Mucosa of rectum (tissue), 2 donors: ENCODE results near the gene DEPDC4.
"Not testable (repeated sequence)": the region's sequence is repeated elsewhere in the genome, so short reads cannot be mapped to it uniquely, and the experiment has no call there.

Source experiments
- H3K27ac ChIP-seq, 2 donors: one replicate each; pipeline ENCODE4 v1.7.0; 2013; ENCODE audit warnings: inconsistent platforms in 2 of 2, low read depth in 2 of 2, low read length in 2 of 2
- H3K27me3 ChIP-seq, 2 donors: one replicate each; pipeline ENCODE4 v1.7.0; 2013; ENCODE audit warnings: low read length in 2 of 2; ENCODE audit not compliant: control insufficient read depth in 2 of 2, insufficient read depth in 2 of 2
- H3K36me3 ChIP-seq, 2 donors: one replicate each; pipeline ENCODE4 v1.7.0; 2013; ENCODE audit warnings: low read length in 2 of 2; ENCODE audit not compliant: control insufficient read depth in 2 of 2, insufficient read depth in 2 of 2
- H3K4me1 ChIP-seq, 2 donors: one replicate each; pipeline ENCODE4 v1.7.0; 2013; ENCODE audit warnings: low read length in 2 of 2, mild to moderate bottlenecking in 1 of 2; ENCODE audit not compliant: control insufficient read depth in 2 of 2, insufficient read depth in 2 of 2
- H3K4me3 ChIP-seq, 2 donors: one replicate each; pipeline ENCODE4 v1.7.0; 2013; ENCODE audit warnings: low read length in 2 of 2
- H3K9ac ChIP-seq, 2 donors: one replicate each; pipeline ENCODE4 v1.7.0; 2013; ENCODE audit warnings: low read length in 2 of 2, low read depth in 1 of 2, mild to moderate bottlenecking in 1 of 2
- H3K9me3 ChIP-seq, 2 donors: one replicate each; pipeline ENCODE4 v1.7.0; 2013; ENCODE audit warnings: low read length in 2 of 2; ENCODE audit not compliant: control insufficient read depth in 2 of 2
- donor health status: healthy.
- donor health status: Normal muscosa, but diverticular disease.

Gene DEPDC4

GRCh38 chr12:100265732-100266584, 921 bp downstream of the DEPDC4 start:
- Histone ChIP-seq H3K27ac (peak overlapping the region; percentile 97 to 99), H3K9ac (peak overlapping the region; percentile 14 to 99), H3K4me1 (peaks cover 13 to 16% of the 10 kb centered on the region in 2 donors), H3K9me3 (no peaks in the 10 kb centered on the region), H3K4me3 (peak overlapping the region; percentile 83 to 92), H3K27me3 (no peaks in the 10 kb centered on the region), H3K36me3 (no peaks in the 10 kb centered on the region)

GRCh38 chr12:100265107-100265506, 1.8 kb downstream of the DEPDC4 start:
- H3K9me3 ChIP-seq, H3K9ac ChIP-seq, H3K27ac ChIP-seq, H3K36me3 ChIP-seq, H3K27me3 ChIP-seq, H3K4me3 ChIP-seq: not testable (repeated sequence)
- H3K4me1 ChIP-seq, result peaks cover 13 to 16% of the 10 kb centered on the region in 2 donors

- H3K27ac ChIP-seq, result no peak overlapping the region
These were observed 3.7 kb downstream of the DEPDC4 start for GRCh38 chr12:100263131-100263530.

GRCh38 chr12:100258127-100258526, 8.8 kb downstream of the DEPDC4 start:
- Histone ChIP-seq H3K9me3 (no peaks in the 10 kb centered on the region), H3K4me3 (no peak overlapping the region), H3K9ac (no peak overlapping the region), H3K4me1 (peaks cover 0 to 4% of the 10 kb centered on the region in 2 donors), H3K36me3 (no peaks in the 10 kb centered on the region), H3K27me3 (no peaks in the 10 kb centered on the region), H3K27ac (no peak overlapping the region)

More at GRCh38 chr12:100263131-100263530, 3.7 kb downstream of the DEPDC4 start:
- no peak overlapping the region for H3K9ac ChIP-seq
- H3K4me1 ChIP-seq, result peaks cover under 1 to 4% of the 10 kb centered on the region in 2 donors
- H3K9me3 ChIP-seq, result no peaks in the 10 kb centered on the region
- no peaks in the 10 kb centered on the region for H3K36me3 ChIP-seq
- H3K27me3 ChIP-seq, result no peaks in the 10 kb centered on the region
- H3K4me3 ChIP-seq, result no peak overlapping the region

GRCh38 chr12:100254876-100255275, 12.0 kb downstream of the DEPDC4 start:
- H3K4me1 ChIP-seq, result peaks cover 0 to 9% of the 10 kb centered on the region in 2 donors
- no peaks in the 10 kb centered on the region for H3K27me3 ChIP-seq
- no peak overlapping the region for H3K4me3 ChIP-seq
- H3K9me3 ChIP-seq, result no peaks in the 10 kb centered on the region
- H3K36me3 ChIP-seq, result no peaks in the 10 kb centered on the region
- H3K27ac ChIP-seq, result no peak overlapping the region
- no peak overlapping the region for H3K9ac ChIP-seq

- Histone ChIP-seq H3K27ac (no peak overlapping the region), H3K27me3 (no peaks in the 10 kb centered on the region), H3K9ac (no peak overlapping the region), H3K9me3 (no peaks in the 10 kb centered on the region), H3K4me1 (peaks cover 0 to 9% of the 10 kb centered on the region in 2 donors), H3K4me3 (no peak overlapping the region), H3K36me3 (no peaks in the 10 kb centered on the region)
These were observed 13.4 kb downstream of the DEPDC4 start for GRCh38 chr12:100253437-100253836.

- H3K9me3 ChIP-seq, result no peaks in the 10 kb centered on the region
- H3K27ac ChIP-seq, result no peak overlapping the region
- H3K9ac ChIP-seq, result no peak overlapping the region
- peaks cover 0 to 9% of the 10 kb centered on the region in 2 donors for H3K4me1 ChIP-seq
- no peaks in the 10 kb centered on the region for H3K27me3 ChIP-seq
- H3K36me3 ChIP-seq, result no peaks in the 10 kb centered on the region
- no peak overlapping the region for H3K4me3 ChIP-seq
These were observed 15.0 kb downstream of the DEPDC4 start for GRCh38 chr12:100251917-100252316.

GRCh38 chr12:100249941-100250340, 16.9 kb downstream of the DEPDC4 start:
- Histone ChIP-seq H3K36me3 (no peaks in the 10 kb centered on the region), H3K27ac (no peak overlapping the region), H3K27me3 (no peaks in the 10 kb centered on the region), H3K9me3 (no peaks in the 10 kb centered on the region), H3K4me3 (no peak overlapping the region), H3K4me1 (peaks cover 0 to 5% of the 10 kb centered on the region in 2 donors), H3K9ac (no peak overlapping the region)

GRCh38 chr12:100248886-100249285, 18.0 kb downstream of the DEPDC4 start:
- Histone ChIP-seq H3K27me3 (no peaks in the 10 kb centered on the region), H3K27ac (no peak overlapping the region), H3K4me1 (peaks cover 0 to 5% of the 10 kb centered on the region in 2 donors), H3K9me3 (no peaks in the 10 kb centered on the region), H3K36me3 (no peaks in the 10 kb centered on the region), H3K4me3 (no peak overlapping the region), H3K9ac (no peak overlapping the region)

GRCh38 chr12:100247765-100248164, 19.1 kb downstream of the DEPDC4 start:
- H3K4me3 ChIP-seq, result no peak overlapping the region
- H3K27me3 ChIP-seq, result no peaks in the 10 kb centered on the region
- H3K4me1 ChIP-seq, result peaks cover 0 to 5% of the 10 kb centered on the region in 2 donors
- no peaks in the 10 kb centered on the region for H3K9me3 ChIP-seq
- H3K36me3 ChIP-seq, result no peaks in the 10 kb centered on the region
- H3K27ac ChIP-seq, result no peak overlapping the region
- no peak overlapping the region for H3K9ac ChIP-seq
